CD4-positive, alpha-beta T cell treated with Interleukin-15 for 1 hour (primary cell): ENCODE measurements around the gene PTPRC.

Experiments used
- DNase-seq: peaks from one replicate; pipeline ENCODE4 v3.0.0-alpha.2; 2020

Gene PTPRC

GRCh38 chr1:198622001-198622400 lies 16.8 kb upstream of the PTPRC start:
- DNase-seq, result no peak

- DNase-seq, result no peak
Measured at GRCh38 chr1:198623752-198624647, 14.8 kb upstream of the PTPRC start.

- no peak for DNase-seq
Measured at GRCh38 chr1:198624648-198624980, 14.2 kb upstream of the PTPRC start.

- DNase-seq, result no peak
Measured at GRCh38 chr1:198627436-198628066, 11.3 kb upstream of the PTPRC start.

- DNase-seq, result no peak
Measured at GRCh38 chr1:198628067-198628455, 10.8 kb upstream of the PTPRC start.

- no peak for DNase-seq
Measured at GRCh38 chr1:198629610-198630009, 9.2 kb upstream of the PTPRC start.

- DNase-seq, result no peak
Measured at GRCh38 chr1:198630863-198631262, 8.0 kb upstream of the PTPRC start.

- no peak for DNase-seq
Measured at GRCh38 chr1:198631292-198631691, 7.5 kb upstream of the PTPRC start.

GRCh38 chr1:198632007-198632406 lies 6.8 kb upstream of the PTPRC start:
- no peak for DNase-seq

- DNase-seq, result peak; percentile 38
Measured at GRCh38 chr1:198633675-198634121, 5.1 kb upstream of the PTPRC start.

- DNase-seq, result no peak
Measured at GRCh38 chr1:198635964-198636363, 2.9 kb upstream of the PTPRC start.

GRCh38 chr1:198636391-198636790 lies 2.4 kb upstream of the PTPRC start:
- DNase-seq, result no peak

GRCh38 chr1:198637157-198637556 lies 1.7 kb upstream of the PTPRC start:
- no peak for DNase-seq

- DNase-seq, result no peak
Measured at GRCh38 chr1:198637916-198638437, 863 bp upstream of the PTPRC start.

- no peak for DNase-seq
Measured at GRCh38 chr1:198638441-198638840, 399 bp upstream of the PTPRC start.

- DNase-seq, result no peak
Measured at GRCh38 chr1:198639671-198640143, 867 bp downstream of the PTPRC start.

GRCh38 chr1:198640174-198640573 lies 1.3 kb downstream of the PTPRC start:
- DNase-seq, result no peak

- DNase-seq, result peak; percentile 64
Measured at GRCh38 chr1:198641501-198641900, 2.7 kb downstream of the PTPRC start.

- DNase-seq, result no peak
Measured at GRCh38 chr1:198641966-198642668, 3.3 kb downstream of the PTPRC start.

GRCh38 chr1:198642983-198643382 lies 4.1 kb downstream of the PTPRC start:
- DNase-seq, result no peak

GRCh38 chr1:198643808-198644207 lies 5.0 kb downstream of the PTPRC start:
- DNase-seq, result no peak

GRCh38 chr1:198647055-198647454 lies 8.2 kb downstream of the PTPRC start:
- DNase-seq, result no peak

GRCh38 chr1:198648592-198648991 lies 9.8 kb downstream of the PTPRC start:
- no peak for DNase-seq
